GM19043 (cell line): ENCODE data around the gene LMO1.

Source experiments
- ATAC-seq: cut with Tn5 transposase; IDR thresholded peaks from one replicate; pipeline ENCODE4 v1.9.1; 2021; ENCODE audit warnings: low read depth; ENCODE audit not compliant: unreplicated experiment

LMO1 gene

DNA sequence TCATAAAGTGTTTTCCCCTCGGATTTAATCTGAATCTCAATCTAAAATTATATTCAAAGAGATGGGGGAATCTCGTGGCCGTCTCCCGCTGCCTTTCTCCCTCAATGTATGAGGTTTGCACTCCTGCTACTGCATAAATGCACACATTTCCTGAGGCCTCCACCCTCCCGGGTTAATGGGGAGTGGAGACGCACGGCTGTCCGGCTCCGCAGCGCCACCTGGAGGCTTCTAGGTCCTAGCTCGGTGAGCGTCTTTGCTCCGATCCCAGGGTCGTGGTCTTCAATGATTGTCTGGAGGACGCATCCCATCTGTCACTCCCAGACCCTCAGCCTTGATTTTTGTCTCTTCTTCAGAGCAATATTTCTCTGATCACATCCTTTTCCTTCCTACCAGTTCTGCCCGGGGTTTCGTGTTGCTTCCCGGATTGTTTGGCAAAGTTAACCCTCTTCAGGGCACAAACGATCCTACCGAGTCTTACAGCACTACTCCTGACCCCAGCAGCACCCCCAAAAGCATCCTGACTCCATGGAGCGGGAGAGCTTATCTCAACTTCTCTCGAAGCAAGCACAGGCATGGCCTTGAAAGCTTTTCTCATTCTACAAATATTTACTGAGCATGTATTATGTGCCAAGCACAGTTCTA lies at the start of gene LMO1:
LMO1 (minus strand) TSS at position 110 of the 642 bp plus-strand sequence. CDS start 516 bp downstream, outside the sequence.
- ATAC-seq, result no peak

DNA sequence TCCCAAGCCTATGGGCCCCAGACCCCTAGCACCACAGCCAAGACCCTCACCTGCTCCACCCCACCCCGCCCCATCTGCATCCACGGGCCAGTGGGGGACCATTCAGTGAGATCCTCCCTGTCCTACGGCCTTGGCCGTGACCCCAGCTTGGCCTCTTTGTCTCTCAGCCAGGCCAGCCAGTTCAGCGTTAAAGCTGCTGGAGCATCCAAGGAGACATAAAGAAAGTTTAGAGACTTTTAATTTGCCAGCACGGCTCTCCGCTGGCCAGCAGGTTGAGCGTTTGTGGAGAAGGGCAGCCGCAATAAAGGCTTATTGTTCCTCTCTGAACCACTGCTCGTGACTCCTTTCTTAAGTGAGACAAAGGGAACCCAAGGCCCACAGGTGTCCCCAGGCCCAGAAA lies 49.3 kb upstream of the LMO1 start:
- no peak for ATAC-seq

DNA sequence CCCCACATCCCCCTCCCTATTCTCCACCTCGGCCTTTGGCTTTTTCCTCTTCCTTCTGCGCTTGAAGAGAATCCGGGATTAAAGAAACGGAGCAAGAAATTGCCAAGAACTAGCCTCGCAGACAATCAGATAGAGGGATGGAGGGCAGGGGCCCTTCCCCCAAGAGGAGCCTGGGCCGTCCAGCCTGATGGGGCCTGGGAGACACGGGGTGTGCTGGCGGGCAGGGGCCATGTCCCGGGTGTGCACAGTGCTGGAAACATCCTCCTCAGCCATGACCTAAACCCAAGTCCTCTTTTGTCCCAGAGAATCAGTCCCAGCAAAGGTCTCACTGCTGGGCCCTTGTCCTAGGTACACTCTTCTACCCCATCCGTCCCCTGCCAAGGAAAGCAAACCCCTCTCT lies 47.7 kb upstream of the LMO1 start:
- no peak for ATAC-seq

DNA sequence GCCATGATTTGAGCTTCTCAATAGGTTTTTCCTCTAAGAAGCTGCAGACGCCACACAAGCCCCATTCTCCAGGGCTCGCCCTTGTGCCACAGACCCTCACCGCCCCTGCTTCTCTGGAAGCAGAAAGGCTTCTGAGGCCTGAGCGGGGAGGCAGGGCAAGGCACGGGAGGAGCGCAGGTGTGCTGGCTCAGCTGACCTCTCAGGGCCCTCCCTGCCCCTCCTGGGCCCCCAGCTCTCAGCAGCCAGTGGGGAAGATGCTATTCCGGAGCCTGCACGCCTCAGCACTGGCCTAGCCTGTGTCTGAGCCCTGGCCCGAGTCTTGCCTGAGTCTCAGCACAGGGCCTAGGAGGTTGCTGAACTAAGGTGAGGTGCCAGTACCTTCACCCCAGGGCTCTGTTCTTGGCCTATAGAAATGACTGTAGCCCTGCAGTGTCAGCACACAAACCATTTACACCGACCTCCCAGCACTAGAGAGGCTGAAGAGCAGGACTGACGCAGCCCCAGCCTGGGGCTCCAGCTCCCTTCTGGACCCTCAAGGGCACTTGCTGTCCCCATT lies 47.1 kb upstream of the LMO1 start:
- no peak for ATAC-seq

DNA sequence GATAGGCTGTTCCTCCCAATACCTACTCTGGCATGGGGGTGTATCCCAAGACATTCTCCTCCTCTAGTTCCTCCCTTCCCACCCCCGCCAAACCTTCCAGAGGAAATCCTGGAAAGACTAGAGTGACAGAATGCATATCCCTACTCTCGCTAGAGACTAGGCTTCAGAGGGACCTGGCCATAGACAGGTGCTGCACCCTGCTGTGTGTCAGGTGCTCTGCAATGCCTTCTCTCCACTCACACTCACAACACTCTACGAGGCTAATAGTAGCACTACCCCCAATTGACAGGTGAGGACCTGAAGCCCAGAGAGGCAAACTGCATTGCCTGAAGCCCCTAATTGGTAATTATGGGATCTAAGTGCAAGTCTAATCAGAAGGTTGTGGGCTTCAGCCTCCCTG lies 46.2 kb upstream of the LMO1 start:
- ATAC-seq, result no peak

- ATAC-seq, result no peak
Measured at GRCh38 chr11:8309311-8309710, 45.6 kb upstream of the LMO1 start.

DNA sequence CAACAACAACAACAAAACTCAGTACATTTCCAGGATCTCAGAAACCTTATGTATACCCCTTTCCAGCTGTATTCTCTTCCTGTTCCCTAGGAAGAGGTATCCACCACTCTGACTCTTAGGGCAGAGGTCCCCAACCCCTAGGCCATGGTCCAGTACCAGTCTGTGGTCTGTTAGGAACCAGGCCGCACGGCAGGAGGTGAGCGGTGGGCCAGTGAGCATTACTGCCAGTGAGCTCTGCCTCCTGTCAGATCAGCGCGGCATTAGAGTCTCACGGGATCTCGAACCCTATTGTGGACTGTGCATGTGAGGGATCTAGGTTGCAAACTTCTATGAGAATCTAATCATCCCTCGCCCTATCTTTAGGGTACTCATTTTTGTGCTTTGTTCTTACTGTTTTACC lies 43.9 kb upstream of the LMO1 start:
- no peak for ATAC-seq

DNA sequence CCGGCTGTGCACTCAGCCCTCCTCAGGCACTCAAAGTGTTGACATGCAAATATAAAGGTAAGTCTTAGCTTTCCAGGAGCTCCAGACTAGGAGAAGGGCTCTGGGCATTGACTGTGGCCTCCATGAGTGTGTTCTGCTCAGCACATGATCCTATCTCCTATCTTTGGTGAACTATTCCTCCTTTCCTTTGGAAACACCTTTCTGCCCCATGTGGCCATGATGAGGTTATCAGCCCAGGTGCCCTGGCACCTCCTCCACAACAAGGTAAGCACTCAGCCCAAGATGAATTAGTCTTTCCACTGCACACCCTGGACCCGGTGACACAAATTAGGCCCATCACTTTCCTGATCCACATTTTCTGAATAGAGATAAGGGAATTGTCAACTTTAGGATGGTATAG lies 37.9 kb upstream of the LMO1 start:
- no peak for ATAC-seq

GRCh38 chr11:8298801-8299786 lies 35.4 kb upstream of the LMO1 start:
- ATAC-seq, result no peak

DNA sequence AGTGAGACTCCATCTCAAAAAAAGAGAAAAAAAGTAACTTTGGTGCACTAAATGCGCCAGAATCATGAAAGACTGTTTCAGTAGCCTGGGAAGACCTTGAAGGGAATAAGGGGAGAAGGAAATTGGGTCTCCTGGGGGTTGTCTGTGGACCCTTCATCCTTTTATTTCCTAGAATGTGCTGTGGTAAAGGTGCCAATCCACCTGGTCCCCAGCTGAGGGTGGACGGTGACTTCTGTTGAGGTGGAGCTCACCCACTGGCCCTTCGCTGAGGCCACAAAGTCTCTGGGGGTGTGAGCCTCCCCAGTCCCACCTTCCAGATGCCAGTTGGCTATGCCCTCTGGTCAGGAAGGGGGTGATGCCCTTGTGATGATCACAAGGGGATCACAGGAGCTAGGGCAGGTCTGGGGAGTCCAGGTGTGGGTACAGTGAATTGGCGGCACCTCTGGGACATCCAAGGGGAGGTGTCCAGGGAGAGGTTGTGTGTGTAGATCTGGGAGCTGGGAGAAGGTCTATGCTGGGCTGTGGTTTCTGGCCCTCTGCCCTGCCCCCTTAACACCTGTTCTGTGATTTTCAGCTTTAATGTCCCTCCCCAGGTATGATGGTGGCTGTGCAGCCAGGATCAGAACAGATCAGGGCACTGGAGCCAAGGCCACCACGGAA lies 34.2 kb upstream of the LMO1 start:
- ATAC-seq, result no peak

DNA sequence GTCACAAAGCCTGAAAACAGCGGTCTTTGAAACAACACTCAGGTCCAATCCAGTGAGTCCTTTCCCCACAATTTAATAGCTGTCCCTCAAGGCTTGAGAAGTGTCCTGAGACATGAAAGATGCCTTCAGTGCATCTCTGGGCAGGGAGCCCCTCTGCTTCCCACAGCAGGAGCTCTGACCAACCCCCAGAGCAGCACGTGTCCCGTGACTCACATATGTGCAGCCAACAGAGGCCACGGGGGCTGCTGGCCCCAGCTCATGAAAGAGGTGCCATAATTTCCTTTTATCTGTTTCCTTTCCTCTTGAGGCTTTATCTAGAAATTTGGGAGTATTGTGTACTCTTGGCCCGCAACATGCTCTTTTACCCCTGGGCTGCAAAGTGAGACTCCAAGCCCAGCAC lies 33.2 kb upstream of the LMO1 start:
- no peak for ATAC-seq

DNA sequence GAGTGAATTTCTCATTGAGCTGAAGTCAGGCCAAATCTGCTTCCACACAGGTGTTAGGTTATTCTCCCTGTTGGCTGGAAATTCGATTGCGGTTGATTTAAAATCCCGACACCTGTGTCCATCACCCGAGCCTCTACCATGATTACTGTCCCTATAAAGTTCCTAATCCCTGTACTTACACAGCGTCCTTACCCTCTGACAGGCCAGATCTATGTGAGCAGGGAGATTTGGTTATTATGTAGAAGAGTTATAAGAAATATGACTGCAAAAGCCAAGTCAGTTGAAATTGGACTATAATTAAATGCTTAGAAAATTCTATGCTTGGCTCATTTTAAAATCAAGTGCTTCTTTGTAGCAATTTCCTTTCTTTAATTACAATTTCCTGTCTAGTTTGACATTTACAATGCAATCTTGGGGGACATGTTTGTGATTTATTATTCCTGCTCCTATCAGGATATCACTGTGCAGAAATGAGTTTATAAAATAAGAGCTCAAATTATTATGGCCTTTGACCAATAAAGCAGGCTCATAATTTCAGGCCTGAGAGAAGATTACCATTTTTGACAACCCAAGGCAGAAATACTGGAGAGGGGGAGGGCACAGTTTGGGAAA lies 32.5 kb upstream of the LMO1 start:
- ATAC-seq, result no peak

DNA sequence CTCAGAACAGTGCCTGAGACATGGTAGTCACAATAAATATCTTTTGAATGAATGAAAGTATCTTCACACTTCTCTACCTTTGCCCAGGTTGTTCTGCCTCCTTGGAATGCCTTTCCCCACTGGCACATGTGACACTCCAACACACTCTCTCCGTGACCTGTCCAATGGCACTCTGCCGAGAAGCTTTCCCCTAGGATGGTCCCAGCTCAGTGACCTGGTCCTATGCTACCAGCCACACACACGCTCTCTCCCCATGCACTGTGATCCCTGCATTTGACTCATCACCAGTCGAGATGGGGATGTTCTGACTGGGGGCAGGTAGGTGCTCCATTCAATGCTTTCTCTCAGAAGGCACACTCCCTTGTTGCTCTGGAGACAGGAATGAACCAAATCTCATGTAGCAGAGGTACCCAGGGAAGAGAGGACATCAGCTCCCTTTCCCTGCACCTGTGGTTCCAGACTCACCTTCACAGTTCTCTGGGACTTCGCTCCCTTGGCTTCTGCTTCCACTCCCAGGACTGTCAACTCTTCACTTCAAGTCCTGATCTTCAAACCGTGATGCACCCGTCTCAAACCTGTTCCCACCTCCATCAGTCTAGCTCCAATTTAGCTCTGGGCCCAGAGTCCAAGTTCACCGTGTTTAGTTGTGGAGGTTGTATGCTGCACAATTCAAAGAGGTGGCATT lies 30.7 kb upstream of the LMO1 start:
- no peak for ATAC-seq

GRCh38 chr11:8293171-8293570 lies 29.5 kb upstream of the LMO1 start:
- no peak for ATAC-seq

DNA sequence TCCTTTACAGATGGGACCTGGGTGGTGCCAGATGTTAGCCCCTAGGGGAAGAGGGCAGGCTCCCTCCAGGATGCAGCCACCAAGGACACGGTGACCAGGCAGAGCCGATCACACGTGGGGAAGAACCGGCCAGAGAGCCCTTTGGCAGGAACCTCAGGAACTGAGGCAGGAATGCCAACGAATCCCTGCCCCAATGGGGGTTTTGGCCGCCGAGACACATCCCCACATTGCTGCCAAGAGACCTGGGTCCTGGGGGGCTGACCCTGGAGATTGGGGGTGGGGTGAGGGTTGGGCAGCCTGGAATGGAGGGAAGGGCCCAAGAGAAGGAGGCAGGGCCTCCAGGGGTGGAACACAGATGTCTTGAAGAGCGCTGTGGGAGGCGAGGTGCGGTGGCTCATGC lies 28.7 kb upstream of the LMO1 start:
- ATAC-seq, result no peak

- ATAC-seq, result no peak
Measured at GRCh38 chr11:8291421-8292350, 28.0 kb upstream of the LMO1 start.

- no peak for ATAC-seq
Measured at GRCh38 chr11:8290081-8290810, 26.6 kb upstream of the LMO1 start.

- no peak for ATAC-seq
Measured at GRCh38 chr11:8289492-8289918, 25.8 kb upstream of the LMO1 start.
